Karpas-422 (cell line): ENCODE data around the gene GATA5. TPM values are rescaled to one million over a fixed set of nuclear protein-coding genes. Genes with fewer than 3 reads are reported as not detected.

Source experiments
- DNase-seq: peaks from one replicate; pipeline ENCODE4 v3.0.0-alpha.2; 2015
- H2AFZ ChIP-seq: fragments of 200-600 bp; sonication (generic); 2 replicates; pipeline ENCODE4 v1.6.1; 2014; ENCODE audit warnings: antibody characterized with exemption, low read length, mixed read lengths
- H3K27ac ChIP-seq: fragments of 200-600 bp; sonication (generic); 2 replicates; pipeline ENCODE4 v1.5.1; 2014; ENCODE audit warnings: mild to moderate bottlenecking, low read length, moderate library complexity
- H3K27me3 ChIP-seq: fragments of 200-600 bp; sonication (generic); 2 replicates; pipeline ENCODE4 v1.6.1; 2014; ENCODE audit warnings: low read length, mixed read lengths
- H3K36me3 ChIP-seq: fragments of 200-600 bp; sonication (generic); 2 replicates; pipeline ENCODE4 v1.6.1; 2014; ENCODE audit warnings: low read length, mixed read lengths; ENCODE audit not compliant: insufficient read depth
- H3K4me1 ChIP-seq: fragments of 200-600 bp; sonication (generic); 2 replicates; pipeline ENCODE4 v1.6.1; 2014; ENCODE audit warnings: mild to moderate bottlenecking, low read length, mixed read lengths
- H3K4me2 ChIP-seq: fragments of 200-600 bp; sonication (generic); 2 replicates; pipeline ENCODE4 v1.6.1; 2014; ENCODE audit warnings: low read length, low read depth, mild to moderate bottlenecking; ENCODE audit not compliant: poor library complexity, severe bottlenecking
- H3K4me3 ChIP-seq: fragments of 200-600 bp; sonication (generic); 2 replicates; pipeline ENCODE4 v1.5.1; 2014; ENCODE audit warnings: mild to moderate bottlenecking, antibody characterized with exemption, low read length, mixed read lengths
- H3K79me2 ChIP-seq: fragments of 200-600 bp; sonication (generic); 2 replicates; pipeline ENCODE4 v1.6.1; 2014; ENCODE audit warnings: mild to moderate bottlenecking, low read length, mixed read lengths
- H3K9ac ChIP-seq: fragments of 200-600 bp; sonication (generic); 2 replicates; pipeline ENCODE4 v1.6.0; 2014; ENCODE audit warnings: low read length
- H3K9me2 ChIP-seq: fragments of 200-600 bp; sonication (generic), shearing (Covaris generic); replicated peaks from 2 replicates; pipeline ENCODE4 v1.6.0; 2014; ENCODE audit warnings: mild to moderate bottlenecking, low read length, moderate library complexity; ENCODE audit not compliant: insufficient read depth
- H3K9me3 ChIP-seq: fragments of 300-700, 200-600 bp; sonication (generic); 2 replicates; pipeline ENCODE4 v1.6.1; 2014; ENCODE audit warnings: low read length, mixed read lengths
- H4K20me1 ChIP-seq: fragments of 200-600 bp; sonication (generic); 2 replicates; pipeline ENCODE4 v1.6.1; 2014; ENCODE audit warnings: mild to moderate bottlenecking, antibody characterized with exemption, low read length, low read depth; ENCODE audit not compliant: insufficient read depth
- total RNA-seq: library from RNA; depleted of rRNA; stranded (reverse); fragments of >200 nt; shearing (Covaris generic); gene quantifications from 2 replicates; pipeline ENCODE4 v1.2.3, GENCODE V29; 2014; ENCODE audit warnings: low replicate concordance

The GATA5 gene
- total RNA-seq, 1 experiment from 2014 or later = not detected

DNA sequence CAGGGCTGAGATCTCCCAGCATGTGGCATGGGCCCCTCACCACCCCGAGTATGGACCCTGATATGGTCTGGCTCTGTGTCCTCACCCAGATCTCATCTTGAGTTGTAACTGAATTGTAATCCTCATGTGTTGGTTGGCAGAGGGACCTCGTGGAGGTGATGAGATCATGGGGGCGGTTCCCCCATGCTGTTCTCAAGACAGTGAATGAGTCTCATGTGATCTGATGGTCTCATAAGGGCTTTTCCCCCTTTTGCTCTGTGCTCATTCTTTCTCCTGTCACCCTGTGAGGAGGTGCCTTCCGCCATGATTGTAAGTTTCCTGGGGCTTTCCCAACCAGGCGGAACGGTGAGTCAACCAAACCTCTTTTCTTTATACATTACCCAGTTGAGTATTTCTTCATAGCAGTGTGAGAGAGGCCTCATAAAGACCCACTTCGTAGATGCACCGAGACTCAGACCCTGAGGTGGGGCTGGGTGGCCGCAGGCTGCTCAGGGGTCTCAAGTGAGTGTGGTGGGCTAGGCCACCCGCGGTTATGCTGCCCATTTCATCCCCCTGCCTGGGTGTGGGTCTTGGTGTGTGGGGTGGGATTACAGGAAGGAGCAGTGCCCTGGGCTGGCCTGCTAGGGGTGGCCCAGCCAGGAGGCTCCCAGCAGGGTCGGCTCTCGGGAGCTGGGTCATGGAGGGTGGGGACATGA is 26.2 kb upstream of the GATA5 start:
- Histone ChIP-seq H3K4me1 (peaks cover 1% of the 10 kb centered on the region; the same call in 1 of the 2 replicates), H3K4me2 (no peak overlapping the region), H4K20me1 (no peaks in the 10 kb centered on the region), H3K4me3 (no peak overlapping the region), H3K27me3 (no peaks in the 10 kb centered on the region), H3K36me3 (no peaks in the 10 kb centered on the region), H3K79me2 (no peaks in the 10 kb centered on the region), H3K9me3 (no peaks in the 10 kb centered on the region), H3K9me2 (no peaks in the 10 kb centered on the region), H3K27ac (no peak overlapping the region), H3K9ac (no peak overlapping the region), H2AFZ (no peak overlapping the region)
- DNase-seq = no peak

DNA sequence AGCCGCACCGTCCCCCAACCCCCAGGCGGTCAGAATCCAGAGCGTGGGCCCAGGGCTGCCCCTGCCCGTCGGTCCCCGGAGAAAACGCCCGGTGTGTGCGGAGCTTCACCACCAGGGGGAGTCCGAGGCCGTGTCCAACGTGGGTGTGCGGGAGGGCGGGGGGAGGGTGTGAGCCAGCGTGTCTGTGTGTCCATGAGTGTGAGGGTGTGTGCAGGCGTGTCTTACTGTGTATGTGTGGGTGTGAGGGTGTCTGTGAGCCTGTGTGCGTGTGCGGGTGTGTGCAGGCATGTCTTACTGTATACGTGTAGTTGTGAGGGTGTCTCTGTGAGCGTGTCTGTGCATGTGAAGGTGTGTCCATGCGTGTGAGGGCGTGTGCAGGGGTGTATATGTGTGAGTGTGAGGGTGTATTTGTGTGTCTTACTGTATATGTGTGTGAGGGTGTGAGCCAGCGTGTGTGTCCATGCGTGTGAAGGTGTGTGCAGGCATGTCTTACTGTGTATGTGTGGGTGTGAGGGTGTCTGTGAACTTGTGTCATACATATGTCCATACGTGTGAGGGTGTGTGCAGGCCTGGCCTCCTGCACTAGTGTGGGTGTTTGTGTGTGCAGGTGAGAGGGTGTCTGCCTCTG is 24.6 kb upstream of the GATA5 start:
- peak; percentile 87 for DNase-seq
- no peaks in the 10 kb centered on the region for H4K20me1 ChIP-seq
- peaks cover 3% of the 10 kb centered on the region; the same call in 1 of the 2 replicates for H3K4me1 ChIP-seq
- H3K4me3 ChIP-seq = no peak overlapping the region
- H3K36me3 ChIP-seq = no peaks in the 10 kb centered on the region
- H3K79me2 ChIP-seq = no peaks in the 10 kb centered on the region
- no peaks in the 10 kb centered on the region for H3K9me3 ChIP-seq
- H3K9ac ChIP-seq = no peak overlapping the region
- H3K27ac ChIP-seq = no peak overlapping the region
- no peak overlapping the region for H2AFZ ChIP-seq
- H3K4me2 ChIP-seq = no peak overlapping the region
- H3K9me2 ChIP-seq = no peaks in the 10 kb centered on the region
- no peaks in the 10 kb centered on the region for H3K27me3 ChIP-seq

DNA sequence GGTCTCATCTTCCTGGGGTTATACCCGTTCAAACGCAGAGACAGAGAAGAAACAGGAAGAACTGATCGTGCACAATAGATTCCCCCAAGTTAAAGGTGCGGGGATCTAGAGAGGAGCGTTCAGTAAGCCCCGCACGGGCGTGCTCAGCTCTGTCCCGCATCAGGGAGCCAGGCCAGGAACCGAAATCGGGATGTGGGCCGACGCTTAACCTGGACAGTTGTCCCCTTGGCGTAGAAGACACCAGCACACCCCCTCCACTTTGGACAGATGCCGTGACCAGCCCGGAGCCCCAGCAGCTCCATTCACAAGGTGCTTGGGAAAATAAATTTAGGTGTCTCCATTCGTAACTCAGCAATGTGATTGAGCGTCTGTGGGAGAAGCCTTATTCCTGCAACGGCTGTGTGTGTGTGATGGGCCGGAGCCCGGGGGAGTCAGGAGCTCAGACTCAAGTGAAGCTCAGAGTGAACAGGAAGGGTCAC is 24.0 kb upstream of the GATA5 start:
- Histone ChIP-seq H2AFZ (no peak overlapping the region), H3K27me3 (no peaks in the 10 kb centered on the region), H3K79me2 (no peaks in the 10 kb centered on the region), H4K20me1 (no peaks in the 10 kb centered on the region), H3K36me3 (no peaks in the 10 kb centered on the region), H3K27ac (no peak overlapping the region), H3K4me3 (no peak overlapping the region), H3K4me1 (peaks cover 3% of the 10 kb centered on the region), H3K9me2 (no peaks in the 10 kb centered on the region), H3K9ac (no peak overlapping the region), H3K4me2 (no peak overlapping the region), H3K9me3 (no peaks in the 10 kb centered on the region)
- no peak for DNase-seq

DNA sequence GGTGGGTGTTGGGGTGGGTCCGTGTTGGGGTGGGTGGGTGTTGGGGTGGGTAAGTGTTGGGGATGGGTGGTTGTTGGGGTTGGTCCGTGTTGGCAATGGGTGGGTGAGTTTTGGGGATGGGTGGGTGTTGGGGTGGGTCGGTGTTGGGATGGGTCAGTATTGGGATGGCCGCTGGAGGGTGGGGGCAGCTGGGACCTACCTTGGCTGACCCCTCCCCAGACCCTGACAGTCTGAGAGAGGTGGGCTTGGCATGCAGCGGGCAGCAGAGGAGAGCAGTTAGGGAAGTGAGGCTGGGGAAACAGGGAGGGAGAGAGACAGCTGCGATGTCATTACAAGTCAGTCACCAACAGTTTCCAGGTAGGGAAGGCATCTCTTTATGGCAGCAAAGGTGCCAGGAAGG is 23.1 kb upstream of the GATA5 start:
- no peaks in the 10 kb centered on the region for H3K36me3 ChIP-seq
- H2AFZ ChIP-seq = no peak overlapping the region
- no peak overlapping the region for H3K9ac ChIP-seq
- H3K4me3 ChIP-seq = no peak overlapping the region
- no peak overlapping the region for H3K27ac ChIP-seq
- H3K9me2 ChIP-seq = no peaks in the 10 kb centered on the region
- DNase-seq = no peak
- no peaks in the 10 kb centered on the region for H3K79me2 ChIP-seq
- no peaks in the 10 kb centered on the region for H3K9me3 ChIP-seq
- no peak overlapping the region for H3K4me2 ChIP-seq
- H3K27me3 ChIP-seq = no peaks in the 10 kb centered on the region
- no peaks in the 10 kb centered on the region for H4K20me1 ChIP-seq
- peaks cover 7% of the 10 kb centered on the region for H3K4me1 ChIP-seq

DNA sequence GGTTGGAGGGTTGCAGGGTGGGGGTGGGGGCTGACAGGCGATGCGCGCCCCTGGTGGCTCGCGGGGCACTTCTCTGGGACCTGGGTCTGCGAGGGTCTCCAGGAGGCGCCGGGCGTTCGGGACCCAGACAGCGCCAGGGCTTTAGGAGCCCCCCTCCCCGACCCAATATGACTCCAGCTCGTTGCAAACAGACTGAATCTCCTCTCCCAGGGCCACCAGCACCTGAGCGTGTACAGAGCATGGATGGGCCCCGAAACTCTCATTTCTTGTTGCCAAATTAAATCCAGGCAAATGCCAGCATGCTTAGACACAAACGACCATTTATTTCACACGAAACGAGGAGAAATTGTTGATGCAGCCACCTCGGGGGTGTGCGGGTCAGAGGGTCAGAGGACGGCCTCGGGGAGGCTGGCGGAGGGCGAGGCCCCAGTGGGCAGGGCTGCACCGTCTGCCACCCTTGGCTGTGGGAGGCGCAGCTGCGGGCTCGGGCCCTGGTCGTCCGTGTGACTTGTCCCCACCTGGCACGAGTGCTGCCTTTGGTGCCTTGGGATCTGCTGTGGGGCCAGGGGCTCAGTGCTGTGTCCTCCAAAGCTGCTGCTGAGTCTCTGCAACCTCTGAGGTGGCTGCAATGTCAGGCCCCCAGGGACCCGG is 20.9 kb upstream of the GATA5 start:
- peak; percentile 76 for DNase-seq
- no peak overlapping the region for H2AFZ ChIP-seq
- no peaks in the 10 kb centered on the region for H4K20me1 ChIP-seq
- H3K4me3 ChIP-seq = no peak overlapping the region
- no peak overlapping the region for H3K27ac ChIP-seq
- H3K9ac ChIP-seq = no peak overlapping the region
- H3K27me3 ChIP-seq = no peaks in the 10 kb centered on the region
- no peak overlapping the region for H3K4me2 ChIP-seq
- H3K9me3 ChIP-seq = no peaks in the 10 kb centered on the region
- H3K9me2 ChIP-seq = no peaks in the 10 kb centered on the region
- H3K36me3 ChIP-seq = no peaks in the 10 kb centered on the region
- H3K79me2 ChIP-seq = no peaks in the 10 kb centered on the region
- H3K4me1 ChIP-seq = peaks cover 7% of the 10 kb centered on the region

DNA sequence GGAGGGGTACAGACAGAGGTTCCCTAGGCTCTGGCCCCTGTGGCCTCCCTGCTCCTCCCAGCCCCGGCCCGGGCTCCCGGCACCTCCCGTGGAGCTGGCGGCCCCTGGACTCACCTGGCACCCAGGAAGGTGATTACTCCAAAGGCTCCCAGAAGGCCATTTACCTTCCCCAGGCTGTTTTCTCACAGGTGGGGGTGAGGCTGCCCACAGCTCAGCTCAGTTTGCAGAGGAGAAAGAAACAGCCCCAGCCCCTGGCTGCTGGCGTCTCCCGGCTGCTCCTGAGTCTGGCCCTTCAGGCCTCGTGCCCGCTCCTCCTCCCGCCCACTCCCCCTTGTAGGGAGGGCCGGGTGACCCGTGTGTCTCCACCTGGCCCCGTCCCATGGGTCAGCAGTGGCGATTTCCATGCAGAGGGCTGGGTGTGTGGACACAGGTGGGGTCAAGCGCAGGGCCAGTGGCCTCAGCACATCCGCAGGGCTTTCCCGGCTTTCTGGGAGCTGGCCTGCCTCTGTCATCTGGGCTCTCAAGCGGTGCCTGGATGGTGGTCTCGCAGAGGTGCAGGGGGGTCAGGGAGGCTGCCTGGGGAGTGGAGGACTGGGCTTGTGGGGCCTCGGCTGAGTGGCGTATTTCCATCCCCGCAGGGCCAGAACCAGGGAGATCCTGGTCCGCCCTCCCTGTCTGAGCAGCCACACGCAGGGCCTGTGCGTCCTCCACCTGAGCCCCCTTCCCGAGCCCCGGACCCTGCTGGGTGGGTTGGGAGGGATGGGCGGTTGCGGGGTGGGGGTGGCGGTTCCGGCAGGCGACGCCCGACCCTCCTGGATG is 20.2 kb upstream of the GATA5 start:
- Histone ChIP-seq H3K9me3 (no peaks in the 10 kb centered on the region), H3K27ac (no peak overlapping the region), H3K9me2 (no peaks in the 10 kb centered on the region), H3K9ac (no peak overlapping the region), H3K4me2 (no peak overlapping the region), H2AFZ (no peak overlapping the region), H4K20me1 (no peaks in the 10 kb centered on the region), H3K79me2 (no peaks in the 10 kb centered on the region), H3K4me1 (peaks cover 7% of the 10 kb centered on the region), H3K4me3 (no peak overlapping the region), H3K36me3 (no peaks in the 10 kb centered on the region), H3K27me3 (no peaks in the 10 kb centered on the region)
- no peak for DNase-seq

DNA sequence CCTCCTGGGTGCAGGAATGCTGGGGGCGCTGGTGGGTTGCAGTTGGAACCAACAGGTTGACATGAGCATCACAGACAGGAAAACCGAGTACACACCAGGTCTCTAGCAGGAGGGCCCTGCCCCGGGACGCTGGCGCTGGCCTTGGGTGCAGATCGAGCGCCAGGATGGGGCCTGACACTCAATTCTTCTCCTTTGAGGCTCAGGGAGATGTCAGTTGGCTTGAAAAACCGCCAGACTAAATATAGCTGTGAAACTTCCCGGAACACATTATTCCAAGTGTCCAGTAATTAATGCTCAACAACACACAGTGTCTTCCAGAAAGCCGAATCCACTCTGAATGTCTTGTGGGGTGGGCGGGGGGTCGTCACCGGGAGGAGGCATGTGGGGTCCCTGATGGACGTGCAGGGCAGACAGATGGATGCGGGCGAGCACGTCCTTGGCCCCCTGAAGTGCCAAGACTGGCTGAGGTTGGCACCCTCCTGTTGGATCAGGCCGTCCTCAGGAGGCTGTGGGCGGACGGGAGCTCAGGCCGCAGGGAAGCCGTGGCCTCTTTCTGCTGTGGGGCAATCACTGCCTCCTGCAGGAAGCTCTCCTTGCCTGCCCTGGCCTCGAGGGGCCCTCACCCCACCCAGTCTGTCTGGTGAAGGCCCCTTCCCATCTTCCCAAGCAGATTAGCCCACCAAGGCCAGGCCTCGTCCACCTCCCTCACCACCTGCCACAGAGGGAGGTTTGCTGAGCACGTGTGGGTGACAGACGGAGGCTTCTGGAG is 19.4 kb upstream of the GATA5 start:
- Histone ChIP-seq H3K9me2 (no peaks in the 10 kb centered on the region), H3K4me3 (no peak overlapping the region), H3K4me2 (no peak overlapping the region)

More for the DNA sequence above, 19.4 kb upstream of the GATA5 start:
- no peaks in the 10 kb centered on the region for H4K20me1 ChIP-seq
- H3K4me1 ChIP-seq = peaks cover 7% of the 10 kb centered on the region
- H3K79me2 ChIP-seq = no peaks in the 10 kb centered on the region
- no peaks in the 10 kb centered on the region for H3K27me3 ChIP-seq
- no peak overlapping the region for H3K27ac ChIP-seq
- no peaks in the 10 kb centered on the region for H3K9me3 ChIP-seq
- no peak for DNase-seq
- H2AFZ ChIP-seq = no peak overlapping the region
- H3K9ac ChIP-seq = no peak overlapping the region
- no peaks in the 10 kb centered on the region for H3K36me3 ChIP-seq
